Skin of body (tissue), 2 donors: ENCODE measurements around the gene KNG1. TPM values are rescaled to one million over a fixed set of nuclear protein-coding genes. Genes with fewer than 3 reads are reported as not detected.
"Not testable (repeated sequence)": the region's sequence is repeated elsewhere in the genome, so short reads cannot be mapped to it uniquely, and the experiment has no call there.

Source experiments
- DNase-seq: peaks from one replicate; lab custom pipeline; 2025; lab: John Stamatoyannopoulos, UW
- total RNA-seq: library from RNA; depleted of rRNA; stranded (reverse); fragments of >200 nt; gene quantifications from one replicate; pipeline ENCODE4 v1.2.3, GENCODE V29; 2014

Gene KNG1
- not detected for total RNA-seq

DNA sequence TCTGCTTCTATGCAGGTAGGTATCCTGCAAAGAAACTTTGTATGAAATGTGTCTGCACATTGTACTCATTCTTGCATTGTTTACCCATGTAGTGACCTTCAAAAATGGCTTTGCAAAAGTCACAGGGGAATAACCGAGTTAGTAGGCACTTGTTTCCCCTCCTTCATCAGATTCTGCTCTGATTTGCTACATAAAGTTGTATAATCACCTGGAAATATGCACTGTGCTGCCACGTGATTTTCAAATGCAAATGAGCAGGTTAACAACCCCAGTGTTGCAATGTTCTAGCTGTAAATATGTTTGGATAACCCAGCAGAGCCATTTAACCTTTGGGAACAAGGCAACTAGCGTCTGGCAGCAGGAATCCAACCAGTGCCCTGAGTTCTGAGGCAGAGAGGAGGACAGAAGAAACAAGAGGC lies at the start of gene KNG1:
TSS of gene KNG1 (plus strand) at position 321 of the 419 bp plus-strand sequence. CDS start 184 bp downstream, outside the sequence.
- DNase-seq = no peak

- DNase-seq = no peak
Observed at GRCh38 chr3:186668426-186668825, 48.7 kb upstream of the KNG1 start.

GRCh38 chr3:186669378-186670084 lies 47.6 kb upstream of the KNG1 start:
- no peak for DNase-seq

GRCh38 chr3:186670155-186670554 lies 47.0 kb upstream of the KNG1 start:
- DNase-seq = no peak

DNA sequence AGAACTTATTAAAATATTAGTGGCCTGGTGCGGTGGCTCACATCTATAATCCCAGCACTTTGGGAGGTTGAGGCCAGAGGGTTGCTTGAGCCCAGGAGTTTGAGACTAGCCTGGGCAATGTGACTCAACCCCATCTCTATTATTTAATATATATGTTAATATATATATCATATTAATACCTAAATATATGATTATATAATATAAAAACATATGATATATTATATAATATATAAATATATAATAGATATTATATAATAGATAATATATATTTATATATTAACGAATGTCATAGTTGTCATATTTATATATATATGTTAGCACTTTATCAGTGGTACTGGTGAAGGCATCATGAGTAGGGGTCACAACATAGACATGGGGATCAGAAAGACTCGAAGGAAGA lies 46.1 kb upstream of the KNG1 start:
- DNase-seq = no peak

DNA sequence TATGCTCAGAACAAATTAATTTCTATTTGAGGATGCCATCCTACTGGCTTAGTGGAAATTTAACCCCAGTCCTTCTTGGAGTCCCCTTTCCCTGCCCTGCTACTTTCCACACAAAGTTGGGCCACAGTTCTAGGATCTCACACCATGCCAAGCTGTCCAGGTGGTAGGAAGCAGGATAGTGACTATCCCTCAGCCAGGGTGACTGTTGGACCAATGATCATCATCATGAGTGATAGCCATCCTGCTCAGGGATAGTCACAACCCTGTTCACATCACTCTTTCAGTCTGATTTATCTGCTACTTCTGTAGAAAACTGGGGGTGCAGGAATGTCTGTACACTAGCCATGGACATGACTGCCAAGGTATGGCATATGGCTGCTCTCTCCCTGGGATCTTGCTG lies 38.6 kb upstream of the KNG1 start:
- no peak for DNase-seq

- no peak for DNase-seq
Observed at GRCh38 chr3:186679151-186679550, 38.0 kb upstream of the KNG1 start.

- no peak for DNase-seq
Observed at GRCh38 chr3:186680869-186681268, 36.3 kb upstream of the KNG1 start.

DNA sequence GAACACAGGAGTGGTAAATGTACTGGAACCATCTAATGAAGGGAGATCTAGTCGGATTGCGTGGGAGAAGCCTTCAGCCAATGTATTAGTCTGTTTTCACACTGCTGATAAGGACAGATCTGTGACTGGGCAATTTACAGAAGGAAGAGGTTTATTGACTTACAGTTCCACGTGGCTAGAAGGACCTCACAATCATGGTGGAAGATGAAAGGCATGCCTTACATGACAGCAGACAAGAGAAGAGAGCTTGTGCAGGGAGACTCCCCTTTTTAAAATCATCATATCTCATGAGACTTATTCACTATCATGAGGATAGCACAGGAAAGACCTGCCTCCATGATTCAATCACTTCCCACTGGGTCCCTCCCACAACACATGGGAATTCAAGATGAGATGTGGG lies 34.3 kb upstream of the KNG1 start:
- no peak for DNase-seq

DNA sequence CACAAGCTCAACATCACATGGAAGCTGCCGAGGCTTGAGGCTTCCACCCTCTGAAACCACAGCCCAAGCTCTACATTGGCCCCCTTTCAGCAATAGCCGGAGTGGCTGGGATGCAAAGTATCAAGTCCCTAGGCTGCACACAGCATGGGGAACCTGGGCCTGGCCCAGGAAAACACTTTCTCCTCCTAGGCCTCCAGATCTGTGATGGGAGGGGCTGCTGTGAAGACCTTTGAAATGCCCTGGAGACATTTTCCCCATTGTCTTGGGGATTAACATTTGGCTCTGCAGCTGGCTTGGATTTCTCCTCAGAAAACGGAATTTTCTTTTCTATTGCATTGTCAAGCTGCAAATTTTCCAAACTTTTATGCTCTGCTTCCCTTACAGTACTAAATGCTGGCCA lies 33.2 kb upstream of the KNG1 start:
- DNase-seq = no peak

DNA sequence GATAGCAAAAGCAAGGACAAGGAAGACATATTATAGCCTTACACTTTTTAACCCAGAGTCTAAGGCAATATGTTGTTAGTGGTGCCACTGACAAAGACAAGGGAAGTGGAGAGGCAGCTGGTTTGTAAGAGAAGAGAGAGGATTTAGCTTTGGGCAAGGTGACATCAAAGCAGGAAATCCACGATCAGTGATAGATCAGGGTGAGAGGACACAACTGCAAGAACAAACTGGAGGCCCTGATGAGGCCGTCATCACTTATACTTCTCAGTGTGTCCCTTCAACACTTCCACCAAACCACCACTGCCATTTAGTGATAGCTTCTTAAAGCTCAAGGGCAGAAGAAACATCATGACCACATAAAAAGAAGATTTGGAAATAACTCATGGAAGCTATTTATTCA lies 30.7 kb upstream of the KNG1 start:
- DNase-seq = not testable (repeated sequence)

DNA sequence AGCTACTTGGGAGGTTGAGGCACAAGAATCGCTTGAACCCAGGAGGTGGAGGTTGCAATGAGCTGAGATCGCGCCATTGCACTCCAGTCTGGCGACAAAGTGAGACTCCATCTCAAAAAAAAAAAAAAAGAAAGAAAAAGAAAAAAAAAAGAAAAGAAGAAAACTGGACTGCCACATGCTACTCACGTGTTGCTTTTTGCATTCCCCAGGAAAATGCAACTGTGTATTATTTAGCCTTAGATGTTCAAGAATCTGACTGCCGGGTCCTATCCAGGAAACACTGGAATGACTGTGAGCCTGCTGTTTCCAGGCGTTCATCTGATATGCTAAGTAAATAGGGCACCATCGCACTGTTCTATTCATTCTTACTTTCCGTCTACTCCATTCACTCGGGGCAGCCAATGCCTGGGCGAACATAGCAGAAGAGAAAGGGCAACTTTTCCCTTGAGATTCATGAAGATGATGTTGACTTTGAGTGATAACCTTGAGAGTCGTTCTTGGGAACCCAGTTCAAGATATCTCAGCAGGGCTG lies 30.0 kb upstream of the KNG1 start:
- no peak for DNase-seq

DNA sequence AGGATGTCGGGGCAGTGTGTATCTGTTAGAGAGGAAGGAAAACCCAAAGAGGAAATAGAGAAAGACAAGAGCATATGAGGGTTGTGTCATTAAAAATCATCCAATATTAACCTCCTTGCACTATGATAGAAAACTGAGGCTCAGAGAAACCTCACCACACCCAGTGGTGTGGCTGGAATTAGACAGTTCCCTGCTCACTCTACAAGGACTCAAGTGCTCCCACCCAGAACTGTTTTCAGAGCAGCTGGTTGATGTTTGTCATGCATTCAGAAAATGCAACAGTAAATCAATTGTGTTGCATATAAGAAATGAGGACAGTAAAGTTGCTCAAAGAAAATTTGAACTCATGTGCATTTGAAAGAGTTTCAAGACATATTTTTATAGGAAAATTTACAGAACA lies 26.9 kb upstream of the KNG1 start:
- DNase-seq = not testable (repeated sequence)

GRCh38 chr3:186691676-186692075 lies 25.5 kb upstream of the KNG1 start:
- no peak for DNase-seq

GRCh38 chr3:186693843-186694242 lies 23.3 kb upstream of the KNG1 start:
- DNase-seq = no peak

GRCh38 chr3:186694288-186695032 lies 22.7 kb upstream of the KNG1 start:
- DNase-seq = no peak

- no peak for DNase-seq
Observed at GRCh38 chr3:186696522-186696921, 20.6 kb upstream of the KNG1 start.

GRCh38 chr3:186697510-186697909 lies 19.6 kb upstream of the KNG1 start:
- no peak for DNase-seq

GRCh38 chr3:186700267-186700666 lies 16.9 kb upstream of the KNG1 start:
- DNase-seq = no peak

DNA sequence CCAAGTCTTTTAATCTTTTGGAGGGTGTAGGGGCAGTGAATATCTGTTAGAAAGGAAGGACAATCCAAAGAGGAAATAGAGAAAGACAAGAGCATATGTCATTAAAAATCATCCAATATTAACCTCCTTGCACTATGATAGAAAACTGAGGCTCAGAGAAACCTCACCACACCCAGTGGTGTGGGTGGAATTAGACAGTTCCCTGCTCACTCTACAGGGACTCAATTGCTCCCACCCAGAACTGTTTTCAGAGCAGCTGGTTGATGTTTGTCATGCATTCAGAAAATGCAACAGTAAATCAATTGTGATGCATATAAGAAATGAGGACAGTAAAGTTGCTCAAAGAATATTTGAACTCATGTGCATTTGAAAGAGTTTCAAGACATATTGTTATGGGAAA lies 14.7 kb upstream of the KNG1 start:
- DNase-seq = not testable (repeated sequence)

DNA sequence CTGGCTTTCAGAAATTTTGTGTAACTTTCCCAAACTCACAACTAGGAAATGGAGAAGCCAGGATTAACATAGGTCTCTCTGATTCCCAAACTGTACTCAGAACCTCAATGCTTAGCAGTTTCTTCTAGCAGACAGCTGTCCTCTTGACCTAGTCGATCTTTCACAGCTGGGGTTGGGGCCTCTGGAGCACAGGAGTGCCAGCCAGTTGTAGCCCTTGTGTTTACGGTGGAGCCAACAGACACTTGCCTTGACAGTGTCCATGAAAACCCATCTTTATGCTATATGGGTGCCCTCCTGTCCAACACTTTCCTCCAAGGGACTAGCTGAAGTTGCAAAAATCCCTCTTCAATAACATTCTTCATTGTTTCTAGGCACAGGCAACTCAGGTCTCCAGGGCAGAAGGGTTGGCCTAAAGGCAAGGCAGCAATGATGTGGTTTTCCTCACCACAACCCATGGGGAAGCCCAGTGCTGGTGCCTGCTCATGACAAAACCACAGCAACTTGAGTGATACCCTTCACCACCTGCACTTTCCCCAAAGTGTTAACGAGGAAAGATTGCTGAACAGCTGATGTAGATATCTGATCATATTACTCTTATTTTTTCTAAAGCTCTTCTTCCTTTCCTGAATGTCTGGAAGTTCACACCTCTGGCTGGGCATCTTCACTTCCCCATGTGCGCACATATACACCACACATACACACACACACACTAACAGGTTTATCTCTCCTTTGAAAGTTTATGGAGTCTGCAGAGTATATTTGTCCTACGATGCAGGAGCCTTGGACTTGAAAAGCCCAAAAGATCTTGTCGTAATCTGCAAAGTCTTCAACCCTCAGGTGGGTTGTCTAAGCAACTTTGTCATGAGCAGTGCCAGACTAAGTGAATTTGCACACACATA lies 11.0 kb upstream of the KNG1 start:
- no peak for DNase-seq
